Smooth muscle cell (in vitro differentiated cells): ENCODE measurements around the gene RCOR1. TPM values are rescaled to one million over a fixed set of nuclear protein-coding genes. Genes with fewer than 3 reads are reported as not detected.
A peak's percentile ranks its signal among the peaks of the same experiment; 100 is the strongest.
"Not testable (repeated sequence)": the region's sequence is repeated elsewhere in the genome, so short reads cannot be mapped to it uniquely, and the experiment has no call there.

Experiments
- DNase-seq: peaks from one replicate; lab custom pipeline; 2025; ENCODE audit not compliant: unreplicated experiment; lab: John Stamatoyannopoulos, UW
- H2AFZ ChIP-seq: fragments of 200-600 bp; sonication (generic); 2 replicates; pipeline ENCODE4 v1.6.0; 2016; ENCODE audit warnings: antibody characterized with exemption, low read depth, mild to moderate bottlenecking
- H3F3A ChIP-seq: fragments of 200-600 bp; sonication (generic); 2 replicates; pipeline ENCODE4 v1.6.0; 2017; ENCODE audit warnings: antibody characterized with exemption, low read depth
- H3K27ac ChIP-seq: fragments of 200-600 bp; sonication (generic); 2 replicates; pipeline ENCODE4 v1.5.1; 2016; ENCODE audit warnings: low read depth, mild to moderate bottlenecking
- H3K27me3 ChIP-seq: fragments of 200-600 bp; sonication (generic); 2 replicates; pipeline ENCODE4 v1.6.1; 2016; ENCODE audit warnings: low read depth, mild to moderate bottlenecking
- H3K36me3 ChIP-seq: fragments of 200-600 bp; sonication (generic); 2 replicates; pipeline ENCODE4 v1.5.1; 2016; ENCODE audit warnings: low read depth
- H3K4me1 ChIP-seq: fragments of 200-600 bp; sonication (generic); 2 replicates; pipeline ENCODE4 v1.5.1; 2016; ENCODE audit warnings: low read depth
- H3K4me2 ChIP-seq: fragments of 200-600 bp; sonication (generic); 2 replicates; pipeline ENCODE4 v1.6.0; 2016; ENCODE audit warnings: mild to moderate bottlenecking
- H3K4me3 ChIP-seq: fragments of 200-600 bp; sonication (generic); 2 replicates; pipeline ENCODE4 v1.5.1; 2016; ENCODE audit warnings: mild to moderate bottlenecking
- H3K79me2 ChIP-seq: fragments of 200-600 bp; sonication (generic); 2 replicates; pipeline ENCODE4 v1.6.0; 2016; ENCODE audit warnings: low read depth, mild to moderate bottlenecking
- H3K9ac ChIP-seq: fragments of 200-600 bp; sonication (generic); 2 replicates; pipeline ENCODE4 v1.6.0; 2016; ENCODE audit warnings: low read depth
- H3K9me3 ChIP-seq: fragments of 200-600 bp; sonication (generic); replicated peaks from 2 replicates; pipeline ENCODE4 v1.5.1; 2016; ENCODE audit warnings: low read depth
- H4K20me1 ChIP-seq: fragments of 200-600 bp; sonication (generic); 2 replicates; pipeline ENCODE4 v1.6.0; 2016; ENCODE audit warnings: low read depth
- CTCF ChIP-seq: fragments of 200-600 bp; sonication (generic); IDR thresholded peaks from 2 replicates; pipeline ENCODE4 v1.5.1; 2017; ENCODE audit warnings: borderline replicate concordance, mild to moderate bottlenecking, antibody characterized with exemption; ENCODE audit not compliant: insufficient read depth, poor library complexity, severe bottlenecking
- WGBS: methylation state at CpG from one replicate; pipeline ENCODE4 v1.1.7; 2016; ENCODE audit warnings: low lambda C conversion rate; 5-methylcytosine and 5-hydroxymethylcytosine counted together
- polyA plus RNA-seq: library from polyadenylated mRNA; unstranded; fragments of >200 nt; fragmentation: Nextera tagmentation; extraction: Ambion mirVana; gene quantifications from 2 replicates; pipeline ENCODE4 v1.2.1, GENCODE V29; 2016
- total RNA-seq: library from RNA; depleted of rRNA; stranded (reverse); fragments of >200 nt; gene quantifications from 2 replicates; pipeline ENCODE4 v1.2.3, GENCODE V29; 2014

Gene RCOR1
- total and polyA plus RNA-seq, 2 experiments from 2014 or later: 4.4 to 29.3 TPM

GRCh38 chr14:102571478-102572042 lies 20.9 kb upstream of the RCOR1 start:
- Histone ChIP-seq H3K9ac (no peak overlapping the region), H3K4me3 (no peak overlapping the region), H3K4me1 (peaks cover 17% of the 10 kb centered on the region), H3F3A (peaks cover 28% of the 10 kb centered on the region), H3K36me3 (no peaks in the 10 kb centered on the region), H3K27me3 (no peaks in the 10 kb centered on the region), H3K9me3 (no peaks in the 10 kb centered on the region), H3K79me2 (no peaks in the 10 kb centered on the region), H2AFZ (no peak overlapping the region), H3K27ac (no peak overlapping the region), H4K20me1 (no peaks in the 10 kb centered on the region), H3K4me2 (no peak overlapping the region)
- no peak for TF ChIP-seq CTCF
- 96% methylated on average over 10 of the region's 10 CpGs for WGBS
- DNase-seq: no peak

GRCh38 chr14:102573161-102573560 lies 19.3 kb upstream of the RCOR1 start:
- H3K4me3 ChIP-seq, H3K9me3 ChIP-seq, H2AFZ ChIP-seq, H3K27me3 ChIP-seq, H3K4me2 ChIP-seq, H4K20me1 ChIP-seq, H3K9ac ChIP-seq, H3K79me2 ChIP-seq, H3K27ac ChIP-seq, DNase-seq, H3K36me3 ChIP-seq: not testable (repeated sequence)
- H3K4me1 ChIP-seq: peaks cover 13% of the 10 kb centered on the region
- WGBS: 33% methylated on average over 8 of the region's 8 CpGs
- peaks cover 37% of the 10 kb centered on the region for H3F3A ChIP-seq

GRCh38 chr14:102573591-102574046 lies 18.8 kb upstream of the RCOR1 start:
- 67% methylated on average over 8 of the region's 8 CpGs for WGBS
- Histone ChIP-seq H3K4me3 (no peak overlapping the region), H3K9me3 (no peaks in the 10 kb centered on the region), H3F3A (peaks cover 41% of the 10 kb centered on the region), H3K27ac (no peak overlapping the region), H3K4me1 (peaks cover 13% of the 10 kb centered on the region), H3K36me3 (no peaks in the 10 kb centered on the region), H3K27me3 (no peaks in the 10 kb centered on the region), H3K79me2 (no peaks in the 10 kb centered on the region), H3K4me2 (no peak overlapping the region), H4K20me1 (no peaks in the 10 kb centered on the region), H2AFZ (no peak overlapping the region), H3K9ac (no peak overlapping the region)
- DNase-seq: no peak
- no peak for TF ChIP-seq CTCF

- no peaks in the 10 kb centered on the region for H3K36me3 ChIP-seq
- H3K27ac ChIP-seq: peak overlapping the region; percentile 58
- H3K79me2 ChIP-seq: no peaks in the 10 kb centered on the region
- WGBS: 55% methylated on average over 20 of the region's 20 CpGs
- peaks cover 41% of the 10 kb centered on the region for H3F3A ChIP-seq
- H3K4me1 ChIP-seq: peaks cover 13% of the 10 kb centered on the region
- H4K20me1 ChIP-seq: no peaks in the 10 kb centered on the region
- no peaks in the 10 kb centered on the region for H3K27me3 ChIP-seq
- H3K9me3 ChIP-seq: no peaks in the 10 kb centered on the region
- no peak overlapping the region for H3K9ac ChIP-seq
- no peak for TF ChIP-seq CTCF
- no peak for DNase-seq
- no peak overlapping the region for H3K4me3 ChIP-seq
- peak overlapping the region; percentile 68 for H2AFZ ChIP-seq
- peak overlapping the region; percentile 71 for H3K4me2 ChIP-seq
Observed at GRCh38 chr14:102574281-102575159, 17.9 kb upstream of the RCOR1 start.
